ENCODE data around the gene PTPRE. TPM values are rescaled to one million over a fixed set of nuclear protein-coding genes. Genes with fewer than 3 reads are reported as not detected.

PTPRE gene
- total and polyA plus RNA-seq, 2 of the 4 experiments (the other 2 are of a cell fraction) = 0.34 to 0.54 TPM

DNA sequence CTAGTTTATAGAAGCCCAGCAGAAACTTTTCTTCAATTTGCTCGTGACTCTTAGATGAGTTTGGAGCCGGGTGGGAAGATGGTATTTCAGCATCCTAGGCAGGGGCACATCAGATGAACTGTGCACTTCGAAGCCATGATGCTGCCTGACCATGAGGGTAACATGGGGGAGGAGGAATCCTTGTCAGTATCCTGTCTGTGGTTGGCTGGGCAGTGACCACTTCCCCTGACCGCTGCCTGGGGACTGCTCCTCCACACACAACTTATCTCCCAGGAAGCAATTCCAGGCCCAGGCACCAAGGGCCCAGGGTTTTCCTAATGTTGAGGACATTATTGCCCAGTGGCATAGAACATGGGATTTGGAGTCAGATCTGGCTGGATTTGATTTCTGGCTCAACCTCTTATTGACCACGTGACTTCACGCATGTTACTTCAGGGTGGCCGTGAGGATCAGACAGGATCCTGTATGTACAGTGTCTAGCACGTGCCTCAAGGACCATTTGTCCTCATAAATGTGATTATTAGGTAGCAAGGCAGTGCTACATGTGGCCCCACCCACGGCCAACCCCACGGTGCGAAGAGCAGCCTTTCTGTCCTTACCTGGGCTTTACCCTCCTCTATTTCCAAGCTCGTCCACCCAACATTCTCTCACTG lies 65.2 kb downstream of the PTPRE start:
- no peak overlapping the region for H2BK20ac ChIP-seq (ENCODE audit: low read depth, low read length)
- no peak overlapping the region for H3K4me3 ChIP-seq (ENCODE audit: insufficient read depth, low read depth, low read length)
- H2BK5ac ChIP-seq (ENCODE audit: low read depth, low read length, poor library complexity, severe bottlenecking) = no peak overlapping the region
- no CpG with 5 or more reads among the region's 12 CpGs for WGBS, 2 experiments (ENCODE audit: extremely low coverage in 2 of 2, insufficient read length in 1 of 2)
- peaks cover 3% of the 10 kb centered on the region; the same call in 1 of the 2 replicates for H3K9me3 ChIP-seq (ENCODE audit: control insufficient read depth, insufficient read depth, low read length)
- H3K27ac ChIP-seq (ENCODE audit: insufficient read depth, low read length) = no peak overlapping the region
- in situ Hi-C loops (cut with MboI; ENCODE audit: low sequenced_read_pairs) (no loop called here), dilution Hi-C loops (cut with HindIII; ENCODE audit: low sequenced_read_pairs, unreplicated experiment) (no loop called here), intact Hi-C loops (cut with micrococcal nuclease) (no loop called here)
- no peak overlapping the region for H3K23ac ChIP-seq (ENCODE audit: low read depth, low read length)
- H3K56ac ChIP-seq (ENCODE audit: extremely low read depth, insufficient read depth, low read length) = no peak overlapping the region
- CTCF ChIA-PET = no interaction called here
- no peak overlapping the region for H3K4ac ChIP-seq (ENCODE audit: low read depth, low read length)
- H3K4me2 ChIP-seq (ENCODE audit: low read depth, low read length) = no peak overlapping the region
- no peak overlapping the region for H3K14ac ChIP-seq (replicated peaks; ENCODE audit: low read depth, low read length)
- H4K91ac ChIP-seq (ENCODE audit: insufficient read depth, low read depth, low read length) = no peak overlapping the region
- H2AK5ac ChIP-seq (ENCODE audit: low read depth, low read length) = no peak overlapping the region
- H3K4me1 ChIP-seq (ENCODE audit: control insufficient read depth, insufficient read depth, low read length) = peaks cover 2% of the 10 kb centered on the region; the same call in 1 of the 2 replicates
- ATAC-seq (ENCODE audit: low read depth) (no peak), DNase-seq (no peak)
- no peak overlapping the region for H2AFZ ChIP-seq (replicated peaks; ENCODE audit: low read length, poor library complexity)
- no peak overlapping the region for H4K5ac ChIP-seq (ENCODE audit: low read depth, low read length)
- TF ChIP-seq MXI1 (IDR thresholded peaks at IDR 0.05; ENCODE audit: borderline replicate concordance, low read depth, low read length) (no peak), NFE2L2 (IDR thresholded peaks at IDR 0.05; ENCODE audit: low read depth, low read length) (no peak), RAD21 (IDR thresholded peaks at IDR 0.05; ENCODE audit: low read length) (no peak), BHLHE40 (IDR thresholded peaks at IDR 0.05; ENCODE audit: low read depth, low read length) (no peak), RCOR1 (IDR thresholded peaks at IDR 0.05; ENCODE audit: insufficient replicate concordance, low read length) (no peak), CHD1 (IDR thresholded peaks at IDR 0.05; ENCODE audit: low read depth, low read length) (no peak), MAFK (IDR thresholded peaks at IDR 0.05; ENCODE audit: low read depth, low read length) (no peak), MAZ (IDR thresholded peaks at IDR 0.05; ENCODE audit: borderline replicate concordance, low read depth, low read length) (no peak), POLR2A (IDR thresholded peaks at IDR 0.05; ENCODE audit: low read depth, low read length) (no peak), FOS (IDR thresholded peaks at IDR 0.05; ENCODE audit: low read depth, low read length) (no peak), SMC3 (IDR thresholded peaks at IDR 0.05; ENCODE audit: low read depth, low read length) (no peak), RFX5 (IDR thresholded peaks at IDR 0.05; ENCODE audit: low read depth, low read length) (no peak), CEBPB (IDR thresholded peaks at IDR 0.05; ENCODE audit: low read depth, low read length) (no peak)
- TF ChIP-seq, protein P1, sequence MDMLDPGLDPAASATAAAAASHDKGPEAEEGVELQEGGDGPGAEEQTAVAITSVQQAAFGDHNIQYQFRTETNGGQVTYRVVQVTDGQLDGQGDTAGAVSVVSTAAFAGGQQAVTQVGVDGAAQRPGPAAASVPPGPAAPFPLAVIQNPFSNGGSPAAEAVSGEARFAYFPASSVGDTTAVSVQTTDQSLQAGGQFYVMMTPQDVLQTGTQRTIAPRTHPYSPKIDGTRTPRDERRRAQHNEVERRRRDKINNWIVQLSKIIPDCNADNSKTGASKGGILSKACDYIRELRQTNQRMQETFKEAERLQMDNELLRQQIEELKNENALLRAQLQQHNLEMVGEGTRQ (IDR thresholded peaks at IDR 0.05; ENCODE audit: low read depth, low read length) = no peak
- TF ChIP-seq, protein P2, sequence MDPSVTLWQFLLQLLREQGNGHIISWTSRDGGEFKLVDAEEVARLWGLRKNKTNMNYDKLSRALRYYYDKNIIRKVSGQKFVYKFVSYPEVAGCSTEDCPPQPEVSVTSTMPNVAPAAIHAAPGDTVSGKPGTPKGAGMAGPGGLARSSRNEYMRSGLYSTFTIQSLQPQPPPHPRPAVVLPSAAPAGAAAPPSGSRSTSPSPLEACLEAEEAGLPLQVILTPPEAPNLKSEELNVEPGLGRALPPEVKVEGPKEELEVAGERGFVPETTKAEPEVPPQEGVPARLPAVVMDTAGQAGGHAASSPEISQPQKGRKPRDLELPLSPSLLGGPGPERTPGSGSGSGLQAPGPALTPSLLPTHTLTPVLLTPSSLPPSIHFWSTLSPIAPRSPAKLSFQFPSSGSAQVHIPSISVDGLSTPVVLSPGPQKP (IDR thresholded peaks at IDR 0.05; ENCODE audit: borderline replicate concordance, low read depth, low read length) = no peak
- TF ChIP-seq, protein P3, sequence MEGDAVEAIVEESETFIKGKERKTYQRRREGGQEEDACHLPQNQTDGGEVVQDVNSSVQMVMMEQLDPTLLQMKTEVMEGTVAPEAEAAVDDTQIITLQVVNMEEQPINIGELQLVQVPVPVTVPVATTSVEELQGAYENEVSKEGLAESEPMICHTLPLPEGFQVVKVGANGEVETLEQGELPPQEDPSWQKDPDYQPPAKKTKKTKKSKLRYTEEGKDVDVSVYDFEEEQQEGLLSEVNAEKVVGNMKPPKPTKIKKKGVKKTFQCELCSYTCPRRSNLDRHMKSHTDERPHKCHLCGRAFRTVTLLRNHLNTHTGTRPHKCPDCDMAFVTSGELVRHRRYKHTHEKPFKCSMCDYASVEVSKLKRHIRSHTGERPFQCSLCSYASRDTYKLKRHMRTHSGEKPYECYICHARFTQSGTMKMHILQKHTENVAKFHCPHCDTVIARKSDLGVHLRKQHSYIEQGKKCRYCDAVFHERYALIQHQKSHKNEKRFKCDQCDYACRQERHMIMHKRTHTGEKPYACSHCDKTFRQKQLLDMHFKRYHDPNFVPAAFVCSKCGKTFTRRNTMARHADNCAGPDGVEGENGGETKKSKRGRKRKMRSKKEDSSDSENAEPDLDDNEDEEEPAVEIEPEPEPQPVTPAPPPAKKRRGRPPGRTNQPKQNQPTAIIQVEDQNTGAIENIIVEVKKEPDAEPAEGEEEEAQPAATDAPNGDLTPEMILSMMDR (conservative IDR thresholded peaks at IDR 0.05; ENCODE audit: low read depth, low read length) = no peak
- H2AK9ac ChIP-seq (replicated peaks; ENCODE audit: low read depth, low read length, poor library complexity) = no peak overlapping the region
- H2BK120ac ChIP-seq (ENCODE audit: low read depth, low read length) = no peak overlapping the region
- H4K8ac ChIP-seq (ENCODE audit: low read depth in 2 of 2, low read length in 2 of 2) = no peak overlapping the region
- no peaks in the 10 kb centered on the region for H3K9me1 ChIP-seq (ENCODE audit: insufficient read depth, low read length)
- no peak overlapping the region for H2BK15ac ChIP-seq (ENCODE audit: low read depth, low read length)
- H4K20me1 ChIP-seq (ENCODE audit: insufficient read depth, low read length) = no peaks in the 10 kb centered on the region
- H3K18ac ChIP-seq (ENCODE audit: low read depth, low read length) = no peak overlapping the region
- no peaks in the 10 kb centered on the region for H3K79me1 ChIP-seq (ENCODE audit: low read depth in 1 of 2, low read length in 2 of 2)
- no peak overlapping the region for H3K9ac ChIP-seq (ENCODE audit: low read depth, low read length)
- no TSS peak for BruUV-seq (replicated peaks)
- H3K36me3 ChIP-seq (ENCODE audit: control insufficient read depth, insufficient read depth, low read length) = no peaks in the 10 kb centered on the region
- POLR2A ChIA-PET (ENCODE audit: unreplicated experiment) = no interaction called here
- no peaks in the 10 kb centered on the region for H3K27me3 ChIP-seq (ENCODE audit: control insufficient read depth, insufficient read depth, low read length)
